SK-MEL-5 (cell line): ENCODE measurements around the gene SLC27A2. TPM values are rescaled to one million over a fixed set of nuclear protein-coding genes. Genes with fewer than 3 reads are reported as not detected.
"Not testable (repeated sequence)": the region's sequence is repeated elsewhere in the genome, so short reads cannot be mapped to it uniquely, and the experiment has no call there.

Experiments used
- DNase-seq: peaks from one replicate; pipeline ENCODE4 v3.0.0-alpha.2; 2016; ENCODE audit warnings: low read depth, low spot score
- in situ Hi-C: cut with HindIII; loops from 2 replicates; pipeline ENCODE4 v1.10.0; 2016; ENCODE audit warnings: low sequenced_read_pairs, high pct_unique_total_duplicates, low pct_unique_long_range_greater_than_20kb
- polyA plus RNA-seq, 2 experiments: library from polyadenylated mRNA; depleted of rRNA; stranded (reverse); fragments of >200 nt; gene quantifications; 2 replicates each; pipeline ENCODE4 v1.2.3, GENCODE V29; 2015
- total RNA-seq: library from RNA; depleted of rRNA; stranded (reverse); fragments of >200 nt; shearing (Covaris generic); gene quantifications from 2 replicates; pipeline ENCODE4 v1.2.3, GENCODE V29; 2014; rRNA removed

The SLC27A2 gene
- total RNA-seq = 0.13 and 0.34 TPM in 2 replicates
- polyA plus RNA-seq (2015; cell fraction: cytosol; rRNA removed) = 0.12 and 0.34 TPM in 2 replicates
- not detected in 2 replicates for polyA plus RNA-seq (2015; cell fraction: nucleus; rRNA removed)

GRCh38 chr15:50181969-50182218, at the start of gene SLC27A2:
SLC27A2 (plus strand) TSS chr15:50182196; CDS start chr15:50182428, 232 bp downstream.
- in situ Hi-C loops = no loop called here

GRCh38 chr15:50132251-50132984, 49.6 kb upstream of the SLC27A2 start:
- in situ Hi-C loops, DNase-seq: not testable (repeated sequence)

More at GRCh38 chr15:50181969-50182218, at the start of gene SLC27A2:
- DNase-seq = no peak

- peak; percentile 66 for DNase-seq
- in situ Hi-C loops = no loop called here
Observed at GRCh38 chr15:50134524-50135024, 47.4 kb upstream of the SLC27A2 start.

- no peak for DNase-seq
- in situ Hi-C loops = no loop called here
Observed at GRCh38 chr15:50135031-50135551, 46.9 kb upstream of the SLC27A2 start.

- in situ Hi-C loops = no loop called here
- DNase-seq = peak; percentile 71
Observed at GRCh38 chr15:50137330-50137761, 44.6 kb upstream of the SLC27A2 start.

GRCh38 chr15:50137893-50138292, 44.1 kb upstream of the SLC27A2 start:
- no peak for DNase-seq
- in situ Hi-C loops = no loop called here

GRCh38 chr15:50138391-50138790, 43.6 kb upstream of the SLC27A2 start:
- in situ Hi-C loops = no loop called here
- DNase-seq = peak; percentile 36

GRCh38 chr15:50140098-50140497, 41.9 kb upstream of the SLC27A2 start:
- DNase-seq = no peak
- in situ Hi-C loops = no loop called here

- in situ Hi-C loops = no loop called here
- no peak for DNase-seq
Observed at GRCh38 chr15:50140983-50141382, 41.0 kb upstream of the SLC27A2 start.

- DNase-seq = no peak
- in situ Hi-C loops = no loop called here
Observed at GRCh38 chr15:50141856-50142255, 40.1 kb upstream of the SLC27A2 start.

- DNase-seq = no peak
- in situ Hi-C loops = no loop called here
Observed at GRCh38 chr15:50143255-50143860, 38.6 kb upstream of the SLC27A2 start.

- DNase-seq = no peak
- in situ Hi-C loops = no loop called here
Observed at GRCh38 chr15:50144341-50145120, 37.5 kb upstream of the SLC27A2 start.

GRCh38 chr15:50145451-50145872, 36.5 kb upstream of the SLC27A2 start:
- in situ Hi-C loops = no loop called here
- DNase-seq = peak; percentile 88

GRCh38 chr15:50146632-50147031, 35.4 kb upstream of the SLC27A2 start:
- no peak for DNase-seq
- in situ Hi-C loops = no loop called here

GRCh38 chr15:50148362-50148963, 33.5 kb upstream of the SLC27A2 start:
- peak; percentile 90 for DNase-seq
- in situ Hi-C loops = no loop called here

GRCh38 chr15:50149090-50149489, 32.9 kb upstream of the SLC27A2 start:
- no peak for DNase-seq
- in situ Hi-C loops = no loop called here

GRCh38 chr15:50150349-50150748, 31.6 kb upstream of the SLC27A2 start:
- no peak for DNase-seq
- in situ Hi-C loops = no loop called here

GRCh38 chr15:50150851-50151250, 31.1 kb upstream of the SLC27A2 start:
- no peak for DNase-seq
- in situ Hi-C loops = no loop called here
